IMR-90 (cell line): ENCODE measurements around the gene C5orf63. TPM values are rescaled to one million over a fixed set of nuclear protein-coding genes. Genes with fewer than 3 reads are reported as not detected.
A peak's percentile ranks its signal among the peaks of the same experiment; 100 is the strongest.

Source experiments
- ATAC-seq: fragments of 200-7000 bp; cut with Tn5 transposase; 2 replicates; pipeline ENCODE4 v1.9.1; 2020; ENCODE audit warnings: low read depth, mild to moderate bottlenecking, moderate library complexity
- Bru-seq: library from RNA; stranded (reverse); fragments of 400-500 nt; gene quantifications from one replicate; lab custom pipeline; 2021; lab: Mats Ljungman, UMichigan
- BruChase-seq, 2 experiments: library from RNA; stranded (reverse); fragments of 400-500 nt; gene quantifications; one replicate each; lab custom pipeline; 2021; lab: Mats Ljungman, UMichigan
- BruUV-seq: library from RNA; stranded (reverse); fragments of 400-500 nt; replicated peaks from 2 replicates; lab custom pipeline; 2021; lab: Mats Ljungman, UMichigan
- CTCF ChIA-PET: fragments of 300-600 bp; formaldehyde crosslinking; extraction: SDS; loops from one replicate; lab custom pipeline; 2021; ENCODE audit warnings: antibody characterized with exemption; lab: Yijun Ruan, JAX
- POLR2A ChIA-PET: fragments of 300-600 bp; sonication (Branson Sonifier 250); formaldehyde crosslinking; loops from one replicate; lab custom pipeline; 2022; ENCODE audit warnings: antibody characterized with exemption; ENCODE audit not compliant: unreplicated experiment; lab: Charles Lee
- DNase-seq: peaks from one replicate; pipeline ENCODE4 v3.0.0; 2013
- H2AFZ ChIP-seq: replicated peaks from 2 replicates; pipeline ENCODE3; 2013; ENCODE audit warnings: low read length, mild to moderate bottlenecking; ENCODE audit not compliant: poor library complexity
- H2AK5ac ChIP-seq: 2 replicates; pipeline ENCODE4 v1.6.1; 2013; ENCODE audit warnings: low read depth, low read length, inconsistent platforms
- H2AK9ac ChIP-seq: replicated peaks from 2 replicates; pipeline ENCODE3; 2013; ENCODE audit warnings: mild to moderate bottlenecking, low read depth, low read length, moderate library complexity; ENCODE audit not compliant: poor library complexity
- H2BK120ac ChIP-seq: 2 replicates; pipeline ENCODE4 v1.6.1; 2013; ENCODE audit warnings: low read depth, low read length, inconsistent platforms
- H2BK15ac ChIP-seq: 3 replicates; pipeline ENCODE4 v1.6.1; 2013; ENCODE audit warnings: low read depth, low read length, inconsistent platforms
- H2BK20ac ChIP-seq: 2 replicates; pipeline ENCODE4 v1.6.1; 2013; ENCODE audit warnings: low read depth, mild to moderate bottlenecking, inconsistent platforms, low read length, moderate library complexity
- H2BK5ac ChIP-seq: 2 replicates; pipeline ENCODE4 v1.6.1; 2013; ENCODE audit warnings: mild to moderate bottlenecking, low read depth, low read length, inconsistent platforms; ENCODE audit not compliant: poor library complexity, severe bottlenecking
- H3K14ac ChIP-seq: replicated peaks from 2 replicates; pipeline ENCODE4 v1.6.1; 2013; ENCODE audit warnings: low read depth, low read length, inconsistent platforms
- H3K18ac ChIP-seq: 2 replicates; pipeline ENCODE4 v1.6.1; 2013; ENCODE audit warnings: low read depth, low read length, control low read depth
- H3K23ac ChIP-seq: 2 replicates; pipeline ENCODE4 v1.6.1; 2013; ENCODE audit warnings: low read depth, low read length, inconsistent platforms
- H3K27ac ChIP-seq: 2 replicates; pipeline ENCODE4 v1.5.1; 2013; ENCODE audit warnings: mild to moderate bottlenecking, control low read depth, low read length; ENCODE audit not compliant: insufficient read depth
- H3K27me3 ChIP-seq: 2 replicates; pipeline ENCODE4 v1.6.1; 2013; ENCODE audit warnings: low read length; ENCODE audit not compliant: control insufficient read depth, insufficient read depth
- H3K36me3 ChIP-seq: 2 replicates; pipeline ENCODE4 v1.6.1; 2013; ENCODE audit warnings: low read length, mixed read lengths; ENCODE audit not compliant: control insufficient read depth, insufficient read depth
- H3K4ac ChIP-seq: 2 replicates; pipeline ENCODE4 v1.6.1; 2013; ENCODE audit warnings: low read depth, low read length, inconsistent platforms
- H3K4me1 ChIP-seq: 2 replicates; pipeline ENCODE4 v1.6.1; 2013; ENCODE audit warnings: low read length, mixed read lengths; ENCODE audit not compliant: control insufficient read depth, insufficient read depth
- H3K4me2 ChIP-seq: 2 replicates; pipeline ENCODE4 v1.6.1; 2013; ENCODE audit warnings: low read depth, mild to moderate bottlenecking, control low read depth, low read length, moderate library complexity
- H3K4me3 ChIP-seq: 2 replicates; pipeline ENCODE4 v1.5.1; 2013; ENCODE audit warnings: low read depth, mild to moderate bottlenecking, control low read depth, low read length, moderate library complexity; ENCODE audit not compliant: insufficient read depth
- H3K56ac ChIP-seq: 2 replicates; pipeline ENCODE4 v1.6.1; 2013; ENCODE audit warnings: low read length, inconsistent platforms; ENCODE audit not compliant: insufficient read depth; ENCODE audit errors: extremely low read depth
- H3K79me1 ChIP-seq, 2 experiments: 2 replicates each; pipeline ENCODE4 v1.6.1; 2013; ENCODE audit warnings: low read length in 2 of 2, inconsistent platforms in 1 of 2, low read depth in 1 of 2
- H3K9ac ChIP-seq: 2 replicates; pipeline ENCODE4 v1.6.1; 2013; ENCODE audit warnings: low read depth, low read length, control low read depth
- H3K9me1 ChIP-seq: 2 replicates; pipeline ENCODE4 v1.6.1; 2013; ENCODE audit warnings: low read length, inconsistent platforms; ENCODE audit not compliant: insufficient read depth
- H3K9me3 ChIP-seq: 2 replicates; pipeline ENCODE4 v1.6.1; 2013; ENCODE audit warnings: low read length; ENCODE audit not compliant: control insufficient read depth, insufficient read depth
- H4K20me1 ChIP-seq: 2 replicates; pipeline ENCODE4 v1.6.1; 2013; ENCODE audit warnings: low read length, inconsistent platforms; ENCODE audit not compliant: insufficient read depth
- H4K5ac ChIP-seq: 2 replicates; pipeline ENCODE4 v1.6.1; 2013; ENCODE audit warnings: mild to moderate bottlenecking, low read depth, low read length, control low read depth
- H4K8ac ChIP-seq, 2 experiments: 2 replicates each; pipeline ENCODE4 v1.6.1; 2013; ENCODE audit warnings: low read depth in 2 of 2, low read length in 2 of 2, control low read depth in 1 of 2, inconsistent platforms in 1 of 2
- H4K91ac ChIP-seq: 2 replicates; pipeline ENCODE4 v1.6.1; 2013; ENCODE audit warnings: low read depth, low read length, inconsistent platforms; ENCODE audit not compliant: insufficient read depth
- CEBPB ChIP-seq: IDR thresholded peaks from 2 replicates; pipeline ENCODE4 v1.6.1; 2012; ENCODE audit warnings: low read depth, low read length, improper control_type of control experiment
- FOS ChIP-seq: fragments of 150-350 bp; IDR thresholded peaks from 2 replicates; pipeline ENCODE4 v1.6.1; 2016; ENCODE audit warnings: low read depth, low read length
- NFE2L2 ChIP-seq: fragments of 150-350 bp; IDR thresholded peaks from 2 replicates; pipeline ENCODE4 v1.6.1; 2016; ENCODE audit warnings: low read depth, mild to moderate bottlenecking, low read length
- WGBS, 2 experiments: methylation state at CpG; one replicate each; pipeline versions ENCODE4 v1.1.5 to v1.1.7; 2013; ENCODE audit warnings: missing lambda C conversion rate in 2 of 2; ENCODE audit not compliant: insufficient read length in 1 of 2; ENCODE audit errors: extremely low coverage in 2 of 2; 5-methylcytosine and 5-hydroxymethylcytosine counted together
- dilution Hi-C: fragments of 300-500 bp; cut with HindIII; formaldehyde crosslinking; loops from one replicate; pipeline ENCODE4 v1.14.3; 2018; ENCODE audit warnings: low sequenced_read_pairs; ENCODE audit not compliant: unreplicated experiment
- in situ Hi-C: fragments of 300-500 bp; cut with MboI; formaldehyde crosslinking; loops from 3 replicates; pipeline ENCODE4 v1.14.3; 2019; ENCODE audit warnings: low sequenced_read_pairs, inconsistent platforms, mixed read lengths
- intact Hi-C: fragments of 100-400 bp; cut with micrococcal nuclease; formaldehyde crosslinking; loops from 2 replicates; pipeline ENCODE4 v1.10.0; 2022
- long read RNA-seq: library from polyadenylated mRNA; unstranded; transcript quantifications from one replicate; pipeline ENCODE4 v2.0.0, GENCODE V29; 2021; ENCODE audit not compliant: unreplicated experiment
- polyA plus RNA-seq, 3 experiments: library from polyadenylated mRNA; depleted of rRNA; stranded (reverse); fragments of >200 nt; gene quantifications; 2 replicates each; pipeline ENCODE4 v1.2.3, GENCODE V29; 2012; ENCODE audit warnings: low replicate concordance in 1 of 3
- total RNA-seq: library from RNA; depleted of rRNA; stranded (reverse); fragments of >200 nt; gene quantifications from 2 replicates; pipeline ENCODE4 v1.2.3, GENCODE V29; 2012; rRNA removed
- TF ChIP-seq, protein P1 (sequence below): fragments of 150-350 bp; IDR thresholded peaks from 2 replicates; pipeline ENCODE4 v1.6.1; 2016; ENCODE audit warnings: low read depth, mild to moderate bottlenecking, low read length, moderate library complexity, borderline replicate concordance
- TF ChIP-seq, protein P2 (sequence below): fragments of 150-350 bp; IDR thresholded peaks from 2 replicates; pipeline ENCODE4 v1.6.1; 2017; ENCODE audit warnings: mild to moderate bottlenecking, antibody characterized with exemption, low read length, low read depth

C5orf63 gene
- 0.72 and 0.83 TPM in 2 replicates for total RNA-seq
- polyA plus RNA-seq (2012; rRNA removed) = 0.86 and 1.1 TPM in 2 replicates
- polyA plus RNA-seq (2012; cell fraction: cytosol; rRNA removed) = 0.26 and 0.51 TPM in 2 replicates
- polyA plus RNA-seq (2012; cell fraction: nucleus; rRNA removed; ENCODE audit: low replicate concordance) = 0.34 and 1.8 TPM in 2 replicates
- Bru-seq, nascent RNA = percentile 38 among the genes with signal in this experiment
- percentile 25 among the genes with signal in this experiment for BruChase-seq, experiment 1, labeled RNA remaining after a 6-hour chase
- percentile 35 among the genes with signal in this experiment for BruChase-seq, experiment 2, labeled RNA remaining after a 2-hour chase
- long read RNA-seq, partial matches to known transcripts = 1 of 1 reads
- long read RNA-seq, other reads (novel, unspliced or antisense) = 0 of 1 reads

DNA sequence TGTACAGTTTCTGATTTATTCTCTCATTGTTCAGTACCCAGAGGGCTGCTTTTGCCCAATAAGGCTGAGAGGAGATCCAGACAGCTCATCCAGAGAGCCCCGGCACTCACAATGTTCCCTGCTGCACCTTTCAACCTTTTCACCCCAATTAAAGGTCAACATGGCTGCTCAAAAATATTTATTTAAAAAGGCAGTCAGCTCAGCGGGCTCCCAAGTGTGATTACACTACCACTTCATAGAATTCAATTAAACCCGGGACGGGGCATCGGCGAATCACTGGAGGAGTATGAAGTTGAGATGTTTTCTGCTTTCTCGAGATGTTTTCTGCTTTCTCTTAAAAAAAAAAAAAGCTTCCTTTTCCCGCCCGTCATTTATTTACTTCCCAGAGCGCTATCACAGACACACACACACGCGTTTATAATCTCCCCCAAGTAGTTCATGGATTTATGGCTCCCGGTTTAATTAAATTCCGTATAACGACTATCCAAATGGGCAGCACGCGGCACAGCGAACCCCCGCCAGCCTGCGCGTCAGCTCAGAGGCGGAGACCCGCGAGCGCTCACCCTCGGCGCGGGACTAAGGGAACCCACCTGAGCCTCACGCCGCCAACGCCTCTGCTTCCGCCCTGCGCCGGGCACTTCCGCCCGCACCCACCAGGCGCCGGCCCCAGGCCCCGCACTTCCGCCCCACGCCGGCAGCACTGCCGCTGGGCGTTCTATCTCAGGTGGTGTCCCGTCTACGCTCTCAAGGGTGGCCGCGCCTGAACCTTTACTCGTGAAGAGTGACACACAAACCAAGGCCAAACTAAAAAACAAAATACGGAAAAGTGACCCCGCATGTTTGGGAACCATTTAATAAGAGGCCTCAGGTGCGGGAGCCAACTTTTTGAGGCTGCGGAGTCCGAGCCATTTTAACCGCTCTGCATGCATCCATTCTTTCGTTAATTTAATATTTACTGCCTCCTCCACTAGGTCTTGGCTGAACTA is at the start of gene C5orf63:
TSS of gene C5orf63 (minus strand) at position 642 of the 986 bp plus-strand sequence. CDS start 14,507 bp downstream, outside the sequence.
- Histone ChIP-seq H3K23ac (peak within 1 kb of the TSS; percentile 12; the same call in 1 of the 2 replicates), H4K8ac (peak within 1 kb of the TSS; percentile 73 to 90), H3K9ac (peak within 1 kb of the TSS; percentile 58), H3K4me2 (peak within 1 kb of the TSS; percentile 49), H2BK5ac (no peak within 1 kb of the TSS), H3K9me3 (no peaks in the 10 kb centered on the region), H2BK15ac (no peak within 1 kb of the TSS), H3K14ac (no peak within 1 kb of the TSS), H3K79me1 (no peaks in the 10 kb centered on the region), H2BK20ac (no peak within 1 kb of the TSS), H3K4me1 (peaks cover 3% of the 10 kb centered on the region; the same call in 1 of the 2 replicates), H2AK9ac (no peak within 1 kb of the TSS), H4K20me1 (no peaks in the 10 kb centered on the region), H4K91ac (0 out of 2 replicates have a peak within 1 kb of the TSS, but pooled peaks have one; percentile 13), H3K4ac (peak within 1 kb of the TSS; percentile 57; the same call in 1 of the 2 replicates), H2BK120ac (0 out of 2 replicates have a peak within 1 kb of the TSS, but pooled peaks have one; percentile 12), H3K9me1 (0 out of 2 replicates have a peak, but pooled peaks cover 4% of the 10 kb centered on the region), H4K5ac (peak within 1 kb of the TSS; percentile 47; the same call in 1 of the 2 replicates), H2AFZ (peak within 1 kb of the TSS; percentile 91), H3K56ac (no peak within 1 kb of the TSS), H3K36me3 (no peaks in the 10 kb centered on the region), H3K18ac (no peak within 1 kb of the TSS), H3K4me3 (peak within 1 kb of the TSS; percentile 53), H3K27ac (no peak within 1 kb of the TSS), H3K27me3 (no peaks in the 10 kb centered on the region), H2AK5ac (no peak within 1 kb of the TSS)
- DNase-seq (peak; percentile 10), ATAC-seq (peak; percentile 72)
- CTCF ChIA-PET = interaction anchor here (1.0 to 1.2 kb wide), 2 partner anchors 16 to 19 kb away, joined by 3 to 4 read pairs; no protein-coding TSS in a partner anchor
- intact Hi-C loops (no loop called here), in situ Hi-C loops (no loop called here), dilution Hi-C loops (no loop called here)
- 35% methylated on average over 23 of the region's 56 CpGs; no CpG with 5 or more reads in 1 of the 2 experiments for WGBS, 2 experiments
- BruUV-seq = no TSS peak
- POLR2A ChIA-PET = no interaction called here
- TF ChIP-seq, protein P1, sequence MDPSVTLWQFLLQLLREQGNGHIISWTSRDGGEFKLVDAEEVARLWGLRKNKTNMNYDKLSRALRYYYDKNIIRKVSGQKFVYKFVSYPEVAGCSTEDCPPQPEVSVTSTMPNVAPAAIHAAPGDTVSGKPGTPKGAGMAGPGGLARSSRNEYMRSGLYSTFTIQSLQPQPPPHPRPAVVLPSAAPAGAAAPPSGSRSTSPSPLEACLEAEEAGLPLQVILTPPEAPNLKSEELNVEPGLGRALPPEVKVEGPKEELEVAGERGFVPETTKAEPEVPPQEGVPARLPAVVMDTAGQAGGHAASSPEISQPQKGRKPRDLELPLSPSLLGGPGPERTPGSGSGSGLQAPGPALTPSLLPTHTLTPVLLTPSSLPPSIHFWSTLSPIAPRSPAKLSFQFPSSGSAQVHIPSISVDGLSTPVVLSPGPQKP = no peak
- TF ChIP-seq CEBPB (no peak), FOS (no peak), NFE2L2 (no peak)
- TF ChIP-seq, protein P2, sequence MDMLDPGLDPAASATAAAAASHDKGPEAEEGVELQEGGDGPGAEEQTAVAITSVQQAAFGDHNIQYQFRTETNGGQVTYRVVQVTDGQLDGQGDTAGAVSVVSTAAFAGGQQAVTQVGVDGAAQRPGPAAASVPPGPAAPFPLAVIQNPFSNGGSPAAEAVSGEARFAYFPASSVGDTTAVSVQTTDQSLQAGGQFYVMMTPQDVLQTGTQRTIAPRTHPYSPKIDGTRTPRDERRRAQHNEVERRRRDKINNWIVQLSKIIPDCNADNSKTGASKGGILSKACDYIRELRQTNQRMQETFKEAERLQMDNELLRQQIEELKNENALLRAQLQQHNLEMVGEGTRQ = no peak
